HL-60/S4 (cell line): ENCODE data around the gene SVEP1.
"Not testable (repeated sequence)": the region's sequence is repeated elsewhere in the genome, so short reads cannot be mapped to it uniquely, and the experiment has no call there.

ENCODE experiments used
- in situ Hi-C: fragments of 300-500 bp; cut with MboI; formaldehyde crosslinking; loops from 2 replicates; pipeline ENCODE4 v1.14.3; 2022; ENCODE audit warnings: low sequenced_read_pairs

Gene SVEP1

DNA sequence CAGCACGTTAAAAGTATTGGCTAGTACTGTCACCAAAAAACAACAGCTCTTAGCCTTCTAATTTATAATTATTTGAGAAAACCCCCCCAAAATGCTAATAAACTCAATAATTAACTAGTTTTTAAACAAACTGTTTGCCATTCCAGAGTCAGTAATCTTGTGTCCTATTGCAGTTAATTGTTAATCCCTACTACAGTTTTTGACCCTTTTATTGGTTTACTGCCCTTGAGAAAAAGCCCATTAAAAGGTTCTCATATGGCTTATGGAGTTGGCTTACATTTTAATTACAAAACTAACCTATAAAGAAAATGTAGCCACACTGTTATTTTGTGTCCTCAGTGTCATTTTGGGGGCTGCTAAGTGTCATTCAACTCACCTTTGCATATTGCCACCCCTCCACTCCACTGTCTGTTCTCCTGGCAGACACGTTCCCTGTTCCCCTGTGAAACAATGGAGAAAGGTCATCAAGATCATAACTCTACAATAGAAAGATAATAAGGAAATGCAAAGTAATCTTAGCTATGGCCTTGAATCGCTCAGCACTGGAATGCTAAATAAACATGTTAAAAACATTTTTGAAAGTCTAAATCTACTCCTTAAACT is 190.3 kb downstream of the SVEP1 start:
- in situ Hi-C loops = no loop called here

DNA sequence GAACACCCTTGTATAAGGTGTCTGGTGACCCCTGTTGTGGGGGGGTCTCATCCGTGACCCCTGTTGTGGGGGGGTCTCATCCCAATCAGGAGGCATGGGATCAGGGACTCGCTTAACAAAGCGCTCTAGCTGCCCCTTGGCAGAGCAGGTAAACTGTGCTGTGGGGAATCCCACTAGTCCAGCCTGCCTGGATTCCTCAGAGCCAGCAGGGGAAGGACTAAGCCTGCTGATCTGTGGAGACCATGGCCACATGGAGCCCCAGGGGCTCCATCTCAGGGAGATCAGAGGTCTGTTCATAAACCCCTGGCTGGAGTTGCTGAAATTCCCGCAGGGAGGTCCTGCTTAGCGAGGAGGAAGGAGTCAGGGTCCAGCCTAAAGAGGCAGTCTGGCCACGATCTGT is 196.1 kb downstream of the SVEP1 start:
- in situ Hi-C loops = no loop called here

DNA sequence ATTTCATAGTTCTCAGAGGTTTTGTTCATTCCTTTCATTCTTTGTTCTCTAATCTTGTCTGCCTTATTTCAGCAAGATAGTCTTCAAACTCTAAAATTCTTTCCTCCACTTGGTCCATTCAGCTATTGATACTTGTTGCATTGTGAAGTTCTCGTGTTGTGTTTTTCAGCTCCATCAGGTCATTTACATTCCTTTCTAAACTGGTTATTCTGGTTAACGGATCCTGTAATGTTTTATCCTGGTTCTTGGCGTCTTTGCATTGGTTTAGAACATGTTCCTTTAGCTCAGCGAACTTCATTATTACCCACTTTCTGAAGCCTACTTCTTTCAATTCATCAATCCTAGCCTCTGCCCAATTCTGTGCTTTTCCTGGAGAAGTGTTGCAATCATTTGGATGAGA is 196.8 kb downstream of the SVEP1 start:
- in situ Hi-C loops = no loop called here

DNA sequence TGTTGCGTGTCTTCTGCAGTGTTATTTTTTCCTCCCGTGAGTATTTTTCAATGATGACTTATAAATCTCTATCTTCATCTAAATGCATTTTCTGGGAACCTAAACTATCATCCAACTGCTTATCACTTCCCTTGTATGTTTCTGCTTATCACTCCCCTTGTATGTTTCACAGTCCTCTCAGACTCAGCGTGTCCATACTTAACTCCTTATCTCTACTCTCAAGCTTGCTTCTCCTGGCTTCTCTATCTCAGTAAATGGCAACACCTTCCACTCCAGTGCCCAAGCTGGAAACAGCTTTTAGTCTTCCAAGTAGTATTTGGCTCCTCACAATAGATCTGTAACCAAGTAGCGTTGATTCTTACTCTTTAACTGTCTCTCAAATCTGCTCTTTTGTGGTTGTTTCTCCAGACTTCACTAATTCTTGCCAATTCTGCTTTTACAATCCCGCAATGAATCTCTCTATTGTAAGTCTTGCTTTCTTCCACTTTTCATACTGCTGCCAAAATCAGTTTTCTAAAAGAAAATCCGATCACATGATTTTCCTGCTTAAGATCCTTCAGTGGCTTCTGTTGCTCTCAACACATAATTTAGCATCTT is 208.0 kb downstream of the SVEP1 start:
- in situ Hi-C loops = no loop called here

DNA sequence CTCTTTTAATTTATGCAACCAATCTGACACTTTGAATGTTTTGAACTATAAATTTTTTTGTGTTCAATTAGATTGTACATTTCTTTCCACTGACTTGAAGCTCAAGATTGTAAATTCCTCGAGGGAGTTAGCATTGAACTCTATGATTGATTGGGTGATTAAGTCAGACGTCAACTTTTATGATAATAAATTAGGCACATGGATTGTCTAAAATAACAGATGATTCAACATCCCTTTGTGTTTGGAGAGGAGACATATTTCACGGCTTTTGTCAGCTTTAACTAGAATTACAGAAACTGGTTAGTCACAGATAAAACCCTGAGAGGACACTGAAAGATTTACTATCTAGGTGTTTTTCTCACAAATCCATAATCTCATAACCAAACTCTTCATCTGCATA is 209.2 kb downstream of the SVEP1 start:
- in situ Hi-C loops = no loop called here

DNA sequence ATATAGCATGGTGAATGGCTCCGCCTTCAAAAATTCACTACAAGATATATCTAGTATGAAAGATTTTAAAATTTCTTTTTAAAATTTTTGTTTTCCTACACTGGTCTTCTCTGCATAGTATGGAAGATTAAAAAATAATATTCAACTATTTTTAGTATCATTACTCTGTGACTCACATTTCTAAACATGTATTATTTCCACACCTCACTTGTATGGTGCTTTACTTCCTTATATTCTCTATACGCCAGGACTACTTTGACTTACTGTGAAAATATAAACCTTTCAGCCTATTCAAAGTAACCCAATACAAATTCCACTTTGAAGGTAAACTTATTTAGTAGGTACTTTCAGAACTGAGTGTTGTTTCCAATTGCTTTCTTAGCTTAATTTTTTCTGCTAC is 215.1 kb downstream of the SVEP1 start:
- in situ Hi-C loops = no loop called here

DNA sequence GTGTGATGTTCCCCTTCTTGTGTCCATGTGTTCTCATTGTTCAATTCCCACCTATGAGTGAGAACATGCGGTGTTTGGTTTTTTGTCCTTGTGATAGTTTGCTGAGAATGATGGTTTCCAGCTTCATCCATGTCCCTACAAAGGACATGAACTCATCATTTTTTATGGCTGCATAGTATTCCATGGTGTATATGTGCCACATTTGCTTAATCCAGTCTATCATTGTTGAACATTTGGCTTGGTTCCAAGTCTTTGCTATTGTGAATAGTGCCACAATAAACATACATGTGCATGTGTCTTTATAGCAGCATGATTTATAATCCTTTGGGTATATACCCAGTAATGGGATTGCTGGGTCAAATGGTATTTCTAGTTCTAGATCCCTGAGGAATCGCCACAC is 220.5 kb downstream of the SVEP1 start:
- in situ Hi-C loops = not testable (repeated sequence)

DNA sequence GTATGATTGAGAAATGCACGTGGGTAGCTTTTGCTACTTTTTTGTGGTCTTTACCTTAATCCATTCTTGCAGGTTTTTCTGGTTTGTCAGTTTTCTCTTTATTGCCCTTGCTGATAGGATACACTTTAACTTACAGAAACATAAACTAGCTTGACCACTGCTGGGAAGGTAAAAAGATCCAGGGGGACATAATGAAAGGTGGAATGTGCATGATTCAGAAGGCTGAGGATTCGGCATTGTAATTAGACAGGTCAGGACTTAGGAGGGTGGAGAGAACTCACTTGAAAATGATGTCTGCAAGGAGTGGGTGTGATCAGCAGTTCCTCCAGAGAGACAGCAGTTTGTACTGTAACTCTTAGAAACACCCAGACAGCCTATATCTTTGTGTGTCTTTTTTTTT is 222.0 kb downstream of the SVEP1 start:
- in situ Hi-C loops = no loop called here

DNA sequence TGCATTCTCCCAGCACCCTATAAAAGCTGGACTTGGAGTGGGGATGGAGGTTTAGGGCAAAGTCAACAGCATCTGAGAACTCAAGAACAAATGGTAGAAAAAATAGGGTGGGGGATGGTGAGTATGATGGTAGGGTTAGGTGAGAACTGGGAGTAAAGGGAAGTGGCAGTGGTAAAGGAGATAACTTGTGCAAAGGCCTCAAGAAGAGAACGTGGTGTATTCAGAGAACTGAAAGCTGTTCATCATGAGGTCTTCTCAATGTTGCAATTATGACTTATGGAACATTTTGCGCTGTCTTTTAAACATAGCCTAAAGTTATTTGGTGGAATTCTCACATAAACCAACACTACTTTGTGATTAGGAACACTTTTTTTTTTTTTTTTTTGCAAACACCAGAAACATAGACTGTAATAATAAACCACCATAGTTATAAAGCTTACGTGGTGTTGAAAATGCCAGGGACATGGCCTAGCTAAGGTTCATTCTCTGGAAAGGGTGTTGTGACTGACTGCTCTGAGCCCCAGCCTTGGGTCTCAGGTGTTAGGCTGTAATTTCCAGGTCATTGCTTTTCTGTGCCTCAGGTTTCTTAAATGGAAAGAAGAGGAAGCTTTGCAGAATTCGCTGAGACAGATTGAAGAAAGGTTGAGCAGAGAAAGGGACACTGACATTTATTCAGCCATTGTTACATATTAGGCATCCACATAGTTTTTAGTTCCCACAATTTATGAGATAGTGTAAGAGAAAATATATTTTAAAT is 222.7 kb downstream of the SVEP1 start:
- in situ Hi-C loops = no loop called here

DNA sequence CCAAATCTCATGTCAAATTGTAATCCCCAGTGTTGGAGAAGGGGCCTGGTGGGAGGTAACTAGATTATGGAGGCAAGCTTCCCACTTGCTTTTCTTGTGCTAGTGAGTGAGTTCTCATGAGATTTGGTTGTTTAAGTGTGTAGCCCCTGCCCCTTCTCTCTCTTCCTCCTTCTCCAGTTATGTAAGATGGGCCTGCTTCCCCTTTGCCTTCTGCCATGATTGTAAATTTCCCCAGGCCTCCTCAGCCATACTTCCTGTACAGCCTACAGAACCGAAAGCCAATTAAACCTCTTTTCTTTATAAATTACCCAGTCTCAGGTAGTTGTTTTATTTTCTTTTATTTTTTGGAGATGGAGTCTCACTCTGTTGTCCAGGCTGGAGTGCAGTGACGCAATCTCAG is 223.6 kb downstream of the SVEP1 start:
- in situ Hi-C loops = no loop called here

DNA sequence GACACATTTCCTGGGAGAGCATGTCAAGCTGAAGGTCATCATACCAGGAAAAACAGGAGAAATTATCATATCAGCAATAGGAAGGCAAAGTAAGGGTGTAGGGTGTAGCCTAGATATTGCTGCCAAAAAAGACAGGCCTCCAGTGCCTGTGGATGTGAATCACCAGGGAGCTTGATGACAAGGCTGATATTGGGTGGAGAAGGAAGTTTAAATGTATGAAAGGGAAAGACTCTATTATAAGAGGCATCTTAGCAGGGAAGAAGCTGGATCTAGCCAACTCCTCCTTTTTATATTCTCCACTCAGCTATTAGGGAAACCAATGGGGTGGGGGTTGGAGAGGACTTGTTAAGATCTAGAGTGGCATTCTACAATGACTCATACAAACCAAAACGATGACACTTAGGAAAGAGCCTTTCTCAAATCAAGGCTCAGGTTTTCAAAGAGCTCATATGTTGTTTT is 228.5 kb downstream of the SVEP1 start:
- in situ Hi-C loops = no loop called here

DNA sequence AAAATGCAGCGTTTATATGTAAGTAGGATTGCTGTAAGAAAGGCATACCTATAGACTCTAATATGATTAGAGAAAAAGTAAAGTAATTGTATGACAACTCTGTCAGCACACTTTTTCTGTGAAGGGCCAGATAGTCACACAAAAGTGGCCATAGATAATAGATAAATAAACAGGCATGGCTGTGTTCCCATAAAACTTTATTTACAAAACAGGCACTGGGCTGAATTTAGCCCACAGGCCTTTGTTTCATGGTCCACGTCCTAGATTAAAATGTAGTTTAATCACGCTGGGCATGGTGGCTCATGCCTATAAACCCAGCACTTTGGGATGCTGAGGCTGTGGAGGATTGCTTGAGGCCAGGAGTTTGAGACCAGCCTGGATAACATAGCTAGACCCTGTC is 233.2 kb downstream of the SVEP1 start:
- in situ Hi-C loops = no loop called here

DNA sequence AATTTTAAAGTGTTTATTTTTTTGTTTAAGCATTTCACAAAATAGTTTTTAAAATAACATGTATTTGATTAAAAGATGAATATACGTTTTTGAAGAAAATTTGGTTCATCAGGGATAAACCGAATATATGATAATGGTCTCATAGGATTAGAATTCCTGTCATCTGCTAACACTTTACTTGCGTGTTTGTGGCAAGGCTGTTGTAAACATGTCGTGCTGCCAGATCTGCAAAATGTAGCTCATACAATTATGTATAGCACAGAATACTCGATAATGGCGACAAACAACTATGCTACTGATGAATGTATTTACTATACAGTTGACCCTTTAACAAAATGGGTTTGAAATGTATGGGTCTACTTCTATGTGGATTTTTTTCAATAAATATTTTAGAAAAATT is 234.7 kb downstream of the SVEP1 start:
- in situ Hi-C loops = no loop called here

DNA sequence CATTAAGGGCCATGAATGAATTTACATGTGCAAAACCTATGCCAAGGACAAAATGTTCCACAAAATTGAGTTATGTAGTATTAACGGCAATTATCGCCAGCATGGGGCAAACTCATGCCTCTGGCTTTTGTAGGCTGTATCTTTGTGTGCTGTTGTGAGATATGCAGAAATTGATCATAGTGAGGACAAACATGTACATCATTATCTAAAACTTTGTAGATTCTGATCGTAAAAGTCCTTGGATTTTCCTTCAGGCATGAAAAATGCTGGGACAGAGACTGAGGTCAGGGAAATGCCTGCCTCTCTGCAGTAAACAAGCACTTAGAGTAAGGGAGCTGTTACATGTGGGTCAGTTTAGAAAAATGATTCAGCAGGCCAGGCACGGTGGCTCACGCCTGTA is 236.0 kb downstream of the SVEP1 start:
- in situ Hi-C loops = no loop called here

DNA sequence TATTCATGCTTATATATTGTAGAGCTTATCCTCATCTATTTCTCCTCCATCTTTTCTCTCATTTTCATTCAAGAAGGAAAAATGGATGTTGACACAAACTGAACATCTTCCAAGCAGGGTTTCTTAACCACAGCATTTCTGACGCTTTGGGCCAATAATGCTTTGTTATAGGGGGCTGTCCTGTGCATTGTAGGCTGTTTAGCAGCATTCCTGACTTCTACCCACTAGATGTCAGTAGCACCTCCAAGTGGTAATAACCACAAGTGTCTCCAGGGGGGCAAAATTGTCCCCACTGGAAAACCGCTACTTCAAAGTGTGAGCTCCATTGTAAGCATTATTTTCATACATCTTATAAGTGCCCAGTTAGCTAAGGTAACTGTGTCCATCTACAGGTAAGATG is 239.2 kb downstream of the SVEP1 start:
- in situ Hi-C loops = no loop called here

DNA sequence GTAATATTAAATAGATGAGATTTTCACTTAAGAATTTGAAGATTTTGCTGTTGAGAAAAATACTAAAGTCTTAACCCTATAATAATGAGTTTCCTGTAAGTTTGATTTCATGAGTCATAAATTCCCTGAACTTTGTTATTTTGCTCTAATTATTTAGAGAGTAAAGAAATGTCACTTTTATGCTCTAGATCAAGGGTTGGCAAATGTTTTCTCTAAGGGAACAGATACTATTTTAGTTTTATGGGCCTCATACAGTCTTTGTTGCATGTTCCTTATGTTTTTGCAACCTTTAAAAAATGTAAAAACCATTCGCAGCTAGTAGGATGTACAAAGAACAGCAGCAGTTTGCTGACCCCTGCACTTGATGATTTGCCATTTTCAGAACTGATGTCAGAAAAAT is 241.4 kb downstream of the SVEP1 start:
- in situ Hi-C loops = no loop called here

DNA sequence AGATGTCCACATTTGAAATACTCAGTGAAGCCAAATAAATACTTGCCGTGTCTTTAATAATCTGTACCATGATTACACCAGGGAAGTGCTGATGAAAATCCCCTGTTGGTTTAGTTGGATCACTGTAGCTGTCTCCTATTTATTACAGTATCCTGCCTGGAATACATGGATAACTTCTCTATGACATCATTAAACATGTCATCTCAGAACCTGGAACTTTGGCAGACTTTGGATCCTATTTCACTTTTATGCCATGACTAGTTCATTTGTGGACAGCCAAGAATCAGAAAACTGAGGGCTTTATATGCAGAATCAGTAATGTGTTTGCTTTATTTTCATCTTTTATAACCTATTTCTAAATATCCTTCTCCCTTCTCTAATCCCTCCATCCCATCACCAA is 241.8 kb downstream of the SVEP1 start, which contains the start of gene TXNDC8:
Gene TXNDC8 (minus strand): TSS at position 137 of the 400 bp plus-strand sequence.
- in situ Hi-C loops = no loop called here

DNA sequence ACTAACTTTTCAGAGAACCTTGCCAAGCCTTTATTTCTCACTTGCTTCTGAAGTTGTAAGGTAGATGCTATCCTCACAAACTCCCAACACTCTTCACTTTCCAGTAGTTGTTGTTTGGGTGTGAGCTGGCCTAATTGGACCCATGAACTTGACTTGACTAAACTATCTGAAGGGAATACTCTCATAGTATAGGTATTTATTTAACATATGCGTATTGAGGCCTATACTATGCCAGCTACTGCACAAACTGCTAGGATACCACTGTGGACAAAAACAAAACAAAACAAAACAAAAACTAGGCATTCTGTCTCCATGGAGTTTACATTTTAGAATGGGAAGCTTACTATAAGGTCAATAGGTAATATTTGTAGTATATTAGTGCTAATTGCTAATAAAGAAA is 243.2 kb downstream of the SVEP1 start:
- in situ Hi-C loops = no loop called here

DNA sequence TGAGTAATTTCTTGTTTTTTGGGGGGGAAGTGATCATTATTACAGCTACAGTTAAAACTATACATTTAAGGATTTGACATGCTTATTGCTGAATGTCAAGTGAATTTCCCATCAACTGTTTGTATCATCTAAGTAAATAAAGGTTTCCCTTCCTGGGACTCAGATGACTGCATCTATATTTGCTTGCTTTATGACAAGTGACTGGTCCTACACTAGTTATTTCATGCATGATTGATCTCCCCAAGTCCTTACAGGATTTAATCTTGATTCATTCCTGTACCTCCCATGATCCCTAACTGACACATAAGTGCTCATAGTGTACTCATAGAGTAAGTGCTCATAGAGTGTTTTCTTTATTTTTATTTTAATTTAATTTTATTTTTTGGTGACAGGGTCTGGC is 244.7 kb downstream of the SVEP1 start:
- in situ Hi-C loops = no loop called here

DNA sequence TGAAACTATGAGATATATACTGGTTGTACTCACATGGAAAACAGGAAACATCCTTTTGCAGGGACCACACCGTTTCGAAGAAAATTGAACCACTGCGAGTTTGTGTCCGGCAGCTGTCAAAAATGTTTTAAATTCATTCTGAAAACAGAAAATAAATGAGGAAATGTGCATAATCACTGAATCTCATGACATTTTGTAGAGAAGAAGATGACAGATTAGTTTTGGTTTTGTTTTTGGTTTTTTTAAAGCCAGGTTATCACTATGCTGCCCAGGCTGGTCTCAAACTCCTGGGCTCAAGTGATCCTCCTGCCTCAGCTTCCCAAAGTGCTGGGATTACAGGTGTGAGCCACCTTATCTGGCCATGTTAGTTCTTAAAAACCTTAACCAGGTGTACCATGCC is 245.4 kb downstream of the SVEP1 start:
- in situ Hi-C loops = no loop called here

DNA sequence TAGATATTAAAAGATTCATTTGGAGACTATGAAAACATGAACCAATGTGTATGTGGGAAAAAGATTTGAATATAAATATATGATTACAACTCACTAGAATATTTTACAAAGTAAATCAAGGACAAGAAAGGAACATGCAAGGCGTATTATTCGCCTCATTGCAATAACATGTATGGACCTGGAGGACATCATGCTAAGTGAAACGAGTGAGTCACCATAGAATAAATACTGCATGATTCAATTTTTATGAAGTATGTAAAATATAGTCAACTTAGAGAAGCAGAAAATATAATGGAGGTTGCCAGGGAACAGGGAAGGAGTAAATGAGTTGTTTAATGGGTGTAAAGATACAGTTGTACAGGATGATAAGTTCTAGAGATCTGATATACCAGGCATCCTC is 246.8 kb downstream of the SVEP1 start:
- in situ Hi-C loops = no loop called here

DNA sequence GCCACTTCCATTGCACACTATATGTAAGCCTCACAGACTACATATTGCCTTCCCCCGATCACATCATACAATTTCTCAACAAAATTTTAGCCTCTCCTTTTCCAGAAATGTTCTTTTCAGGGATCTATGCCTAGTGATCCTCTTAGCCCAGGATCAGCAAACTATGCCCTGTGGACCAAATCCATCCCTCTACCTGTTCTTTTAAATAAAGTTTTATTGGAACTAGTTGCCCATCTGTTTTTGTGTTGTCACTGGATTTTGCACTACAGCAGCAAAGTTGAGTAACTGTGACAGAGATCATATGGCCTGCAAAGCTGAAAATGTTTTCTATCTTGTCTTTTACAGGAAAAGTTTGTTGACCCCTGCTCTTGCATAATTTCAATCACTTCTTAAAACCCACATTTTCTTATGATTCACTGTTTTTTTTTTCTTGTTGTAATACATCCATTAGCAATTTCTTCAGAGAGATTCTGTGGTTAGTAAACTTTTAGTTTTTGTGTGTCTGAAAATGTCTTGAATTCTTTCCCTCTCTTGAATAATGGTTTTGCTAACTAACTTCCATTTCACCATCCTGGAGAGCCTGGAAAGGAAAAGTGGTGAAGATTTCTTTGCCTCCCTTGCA is 248.9 kb downstream of the SVEP1 start:
- in situ Hi-C loops = no loop called here
